ENCODE data around the gene MROH2A.

DNA sequence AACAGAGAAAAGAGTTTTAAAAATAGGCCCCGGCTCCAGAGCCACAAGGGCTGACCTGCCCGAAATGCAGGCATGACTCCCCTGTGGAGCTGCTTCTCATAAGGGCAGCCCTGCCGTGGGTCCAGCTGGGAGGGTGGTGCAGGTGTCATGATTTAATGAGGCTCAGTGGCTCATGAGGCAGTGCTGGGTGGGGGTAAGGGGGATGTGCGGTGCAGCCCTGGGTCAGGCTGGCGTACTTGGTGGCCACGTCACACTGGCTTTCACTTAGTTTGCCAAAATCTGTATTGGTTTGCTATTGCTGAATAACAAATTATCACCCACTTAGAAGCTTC is 42.6 kb downstream of the MROH2A start:
- no peak for TF ChIP-seq TEAD4 (IDR thresholded peaks at IDR 0.05)
- no peak for TF ChIP-seq TAF1 (IDR thresholded peaks at IDR 0.05; ENCODE audit: low read depth)
- TF ChIP-seq RAD21 (IDR thresholded peaks at IDR 0.05; ENCODE audit: low read depth) = no peak

Measured in Ishikawa (cell line).